Endothelial cell (in vitro differentiated cells): ENCODE measurements around the gene FRMD4A. TPM values are rescaled to one million over a fixed set of nuclear protein-coding genes. Genes with fewer than 3 reads are reported as not detected.

ENCODE experiments used
- DNase-seq: peaks from one replicate; pipeline ENCODE4 v3.0.0; 2021; ENCODE audit warnings: low spot score
- H3K27ac Mint-ChIP-seq: one replicate; pipeline ENCODE4 v1.8.0; 2021; ENCODE audit warnings: mixed read lengths, inconsistent platforms; ENCODE audit not compliant: unreplicated experiment
- H3K27me3 Mint-ChIP-seq: one replicate; pipeline ENCODE4 v1.8.0; 2021; ENCODE audit warnings: mild to moderate bottlenecking, moderate library complexity, mixed read lengths, inconsistent platforms; ENCODE audit not compliant: unreplicated experiment
- H3K36me3 Mint-ChIP-seq: one replicate; pipeline ENCODE4 v1.8.0; 2021; ENCODE audit warnings: mild to moderate bottlenecking, low read depth, mixed read lengths, inconsistent platforms; ENCODE audit not compliant: unreplicated experiment
- H3K4me1 Mint-ChIP-seq: one replicate; pipeline ENCODE4 v1.8.0; 2021; ENCODE audit warnings: mild to moderate bottlenecking, mixed read lengths, inconsistent platforms; ENCODE audit not compliant: unreplicated experiment
- H3K4me3 Mint-ChIP-seq: one replicate; pipeline ENCODE4 v1.8.0; 2021; ENCODE audit warnings: mild to moderate bottlenecking, mixed read lengths, inconsistent platforms; ENCODE audit not compliant: unreplicated experiment
- H3K9me3 Mint-ChIP-seq: one replicate; pipeline ENCODE4 v1.8.0; 2021; ENCODE audit warnings: mixed read lengths, inconsistent platforms; ENCODE audit not compliant: unreplicated experiment
- total RNA-seq: library from RNA; stranded (reverse); fragmentation: NEBNext Ultra II Directional; extraction: Animal tissue kit (Norgen Biotek cat#: 25700); gene quantifications from one replicate; pipeline ENCODE4 v1.2.1, GENCODE V29; 2021; ENCODE audit not compliant: unreplicated experiment
- TF ChIP-seq, protein P1 (sequence below): fragments of 200-600 bp; sonication (generic); IDR thresholded peaks from one replicate; pipeline ENCODE4 v1.5.0; 2021; ENCODE audit warnings: antibody characterized with exemption; ENCODE audit not compliant: unreplicated experiment

Gene FRMD4A
- total RNA-seq, 1 donor from 2014 or later: 68.9 TPM

DNA sequence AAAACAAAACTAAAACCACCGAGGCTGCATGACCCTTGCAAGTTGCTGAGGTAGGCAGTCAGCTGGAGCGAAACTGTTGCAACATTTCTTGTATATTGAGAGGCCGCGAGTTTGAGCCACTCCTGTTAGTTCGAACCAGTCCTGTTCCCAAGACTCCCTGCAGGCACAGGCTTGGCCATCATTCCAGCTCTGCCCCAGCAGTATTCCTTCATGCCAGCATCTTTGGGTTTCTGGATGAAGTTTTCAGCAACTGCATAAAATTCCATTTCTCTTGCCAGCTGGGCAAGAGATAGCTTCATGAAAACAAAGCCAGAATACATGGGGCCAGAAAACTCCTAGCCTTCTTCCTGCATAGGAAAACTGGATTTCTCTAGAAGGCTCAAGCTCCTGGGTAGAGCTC is 207.6 kb downstream of the FRMD4A start:
- no peaks in the 10 kb centered on the region for H3K36me3 Mint-ChIP-seq

DNA sequence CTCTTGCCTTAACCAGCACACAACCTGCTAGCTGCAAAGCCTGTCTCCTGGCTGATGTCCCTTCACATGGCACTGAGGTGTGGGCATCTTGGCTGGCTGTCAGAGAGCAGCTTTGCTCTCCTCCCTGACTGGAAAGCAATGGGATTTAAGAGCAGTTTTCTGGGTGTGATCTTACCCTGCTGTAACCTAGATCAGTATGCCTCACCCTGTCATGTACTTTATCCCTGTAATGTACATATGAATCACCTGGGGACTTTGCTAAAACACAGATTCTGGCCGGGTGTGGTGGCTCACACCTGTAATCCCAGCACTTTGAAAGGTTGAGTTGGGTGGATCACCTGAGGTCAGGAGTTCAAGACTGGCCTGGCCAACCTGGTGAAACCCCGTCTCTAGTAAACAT is 209.9 kb downstream of the FRMD4A start:
- Mint-ChIP-seq H3K4me3 (no peak overlapping the region), H3K4me1 (peaks cover 3% of the 10 kb centered on the region), H3K27me3 (peaks cover 11% of the 10 kb centered on the region), H3K27ac (no peak overlapping the region), H3K9me3 (no peaks in the 10 kb centered on the region), H3K36me3 (no peaks in the 10 kb centered on the region)
- TF ChIP-seq, protein P1, sequence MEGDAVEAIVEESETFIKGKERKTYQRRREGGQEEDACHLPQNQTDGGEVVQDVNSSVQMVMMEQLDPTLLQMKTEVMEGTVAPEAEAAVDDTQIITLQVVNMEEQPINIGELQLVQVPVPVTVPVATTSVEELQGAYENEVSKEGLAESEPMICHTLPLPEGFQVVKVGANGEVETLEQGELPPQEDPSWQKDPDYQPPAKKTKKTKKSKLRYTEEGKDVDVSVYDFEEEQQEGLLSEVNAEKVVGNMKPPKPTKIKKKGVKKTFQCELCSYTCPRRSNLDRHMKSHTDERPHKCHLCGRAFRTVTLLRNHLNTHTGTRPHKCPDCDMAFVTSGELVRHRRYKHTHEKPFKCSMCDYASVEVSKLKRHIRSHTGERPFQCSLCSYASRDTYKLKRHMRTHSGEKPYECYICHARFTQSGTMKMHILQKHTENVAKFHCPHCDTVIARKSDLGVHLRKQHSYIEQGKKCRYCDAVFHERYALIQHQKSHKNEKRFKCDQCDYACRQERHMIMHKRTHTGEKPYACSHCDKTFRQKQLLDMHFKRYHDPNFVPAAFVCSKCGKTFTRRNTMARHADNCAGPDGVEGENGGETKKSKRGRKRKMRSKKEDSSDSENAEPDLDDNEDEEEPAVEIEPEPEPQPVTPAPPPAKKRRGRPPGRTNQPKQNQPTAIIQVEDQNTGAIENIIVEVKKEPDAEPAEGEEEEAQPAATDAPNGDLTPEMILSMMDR: no peak
- no peak for DNase-seq

More for the DNA sequence above, 207.6 kb downstream of the FRMD4A start:
- H3K4me3 Mint-ChIP-seq: no peak overlapping the region
- H3K9me3 Mint-ChIP-seq: no peaks in the 10 kb centered on the region
- TF ChIP-seq, protein P1: no peak
- H3K4me1 Mint-ChIP-seq: no peaks in the 10 kb centered on the region
- H3K27ac Mint-ChIP-seq: no peak overlapping the region
- no peak for DNase-seq
- peaks cover 10% of the 10 kb centered on the region for H3K27me3 Mint-ChIP-seq

DNA sequence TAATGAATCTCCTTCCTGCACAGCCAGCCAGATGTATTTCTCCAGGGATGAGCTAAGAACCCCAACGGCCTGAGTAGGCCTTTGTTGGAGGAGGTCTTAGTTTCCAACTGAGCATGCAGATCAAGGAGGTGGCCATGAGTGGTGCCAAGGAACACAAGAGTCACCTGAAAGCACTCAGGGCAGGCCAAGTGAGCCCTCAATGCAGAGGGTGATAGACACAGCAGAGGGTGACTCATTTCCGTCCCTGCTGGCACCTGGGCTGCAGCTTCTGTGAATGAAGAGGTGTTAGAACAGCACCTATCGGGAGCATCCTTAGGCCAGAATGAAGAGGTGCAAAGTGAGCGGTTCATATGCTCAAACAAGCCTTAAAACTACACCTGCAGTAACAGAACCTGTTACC is 211.8 kb downstream of the FRMD4A start:
- H3K27ac Mint-ChIP-seq: no peak overlapping the region
- TF ChIP-seq, protein P1: no peak
- H3K36me3 Mint-ChIP-seq: no peaks in the 10 kb centered on the region
- peaks cover 12% of the 10 kb centered on the region for H3K27me3 Mint-ChIP-seq
- no peak overlapping the region for H3K4me3 Mint-ChIP-seq
- DNase-seq: no peak
- H3K9me3 Mint-ChIP-seq: no peaks in the 10 kb centered on the region
- H3K4me1 Mint-ChIP-seq: peaks cover 3% of the 10 kb centered on the region

DNA sequence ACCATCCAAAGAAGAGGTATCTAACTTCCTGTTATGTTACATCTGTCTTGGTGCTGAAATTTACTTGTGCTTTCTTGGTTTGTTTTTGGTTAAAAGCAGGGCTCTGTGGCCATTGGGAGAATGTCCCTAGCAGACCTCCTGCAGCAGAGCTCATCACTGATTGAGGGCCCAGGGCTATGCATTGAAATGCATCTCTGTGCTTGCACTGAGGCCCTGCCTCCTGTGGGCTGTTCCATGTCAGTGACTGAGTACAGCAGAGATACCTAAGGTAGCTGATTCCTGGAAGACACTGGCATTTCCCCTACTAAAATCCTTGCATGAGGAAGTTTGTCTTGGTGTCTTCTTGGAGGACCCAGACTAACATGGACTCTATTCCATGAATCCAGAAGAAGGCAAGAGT is 213.9 kb downstream of the FRMD4A start:
- TF ChIP-seq, protein P1: no peak
- Mint-ChIP-seq H3K27me3 (peaks cover 12% of the 10 kb centered on the region), H3K27ac (no peak overlapping the region), H3K4me3 (no peak overlapping the region), H3K9me3 (no peaks in the 10 kb centered on the region), H3K36me3 (no peaks in the 10 kb centered on the region), H3K4me1 (peaks cover 8% of the 10 kb centered on the region)
- DNase-seq: no peak

DNA sequence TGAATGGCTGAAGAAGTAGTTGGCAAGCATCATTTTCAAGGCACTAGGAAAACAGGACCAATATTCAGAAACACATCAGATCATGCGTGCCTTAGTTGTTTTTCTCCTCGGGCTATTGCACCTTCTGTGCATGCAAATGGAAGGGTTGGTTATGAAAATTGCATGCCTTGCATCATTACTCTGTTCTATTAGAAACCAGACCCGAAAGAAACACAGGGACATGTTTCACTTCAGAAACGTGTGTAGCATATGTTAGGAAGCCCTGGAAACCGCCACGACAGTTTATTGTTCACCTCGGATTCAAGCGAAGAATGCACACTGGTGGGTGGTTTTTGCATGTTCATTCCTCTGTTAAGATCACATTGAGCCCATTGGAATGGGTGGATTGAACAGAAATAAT is 214.7 kb downstream of the FRMD4A start:
- Mint-ChIP-seq H3K27ac (no peak overlapping the region), H3K27me3 (peaks cover 8% of the 10 kb centered on the region), H3K36me3 (no peaks in the 10 kb centered on the region), H3K4me3 (no peak overlapping the region), H3K4me1 (peaks cover 11% of the 10 kb centered on the region), H3K9me3 (no peaks in the 10 kb centered on the region)
- DNase-seq: no peak
- TF ChIP-seq, protein P1: no peak
